NCI-H524 (cell line): ENCODE measurements around the gene NACC1.
"Not testable (repeated sequence)": the region's sequence is repeated elsewhere in the genome, so short reads cannot be mapped to it uniquely, and the experiment has no call there.

Experiments
- DNase-seq, 2 experiments: peaks; one replicate each; lab custom pipeline; 2025; lab: John Stamatoyannopoulos, UW

Gene NACC1

GRCh38 chr19:13164343-13165161, 46.5 kb downstream of the NACC1 start:
- peak; percentile 87 to 88 for DNase-seq

GRCh38 chr19:13165162-13165997, 47.3 kb downstream of the NACC1 start:
- DNase-seq, result no peak

- not testable (repeated sequence) for DNase-seq
Measured at GRCh38 chr19:13166151-13166550, 48.1 kb downstream of the NACC1 start.

- no peak for DNase-seq
Measured at GRCh38 chr19:13169769-13170168, 51.7 kb downstream of the NACC1 start.

- no peak for DNase-seq
Measured at GRCh38 chr19:13171146-13171545, 53.1 kb downstream of the NACC1 start.

- peak; percentile 48 to 69 for DNase-seq
Measured at GRCh38 chr19:13172346-13173138, 54.5 kb downstream of the NACC1 start.

- no peak for DNase-seq
Measured at GRCh38 chr19:13173139-13173737, 55.2 kb downstream of the NACC1 start.

- no peak for DNase-seq
Measured at GRCh38 chr19:13176345-13176744, 58.3 kb downstream of the NACC1 start.

- not testable (repeated sequence) for DNase-seq
Measured at GRCh38 chr19:13177584-13177983, 59.5 kb downstream of the NACC1 start.

- not testable (repeated sequence) for DNase-seq
Measured at GRCh38 chr19:13178291-13178690, 60.2 kb downstream of the NACC1 start.

GRCh38 chr19:13181747-13182388, 63.8 kb downstream of the NACC1 start:
- DNase-seq, result no peak

- not testable (repeated sequence) for DNase-seq
Measured at GRCh38 chr19:13184926-13185325, 66.9 kb downstream of the NACC1 start.

- not testable (repeated sequence) for DNase-seq
Measured at GRCh38 chr19:13185763-13186657, 67.9 kb downstream of the NACC1 start.

- not testable (repeated sequence) for DNase-seq
Measured at GRCh38 chr19:13186688-13187087, 68.6 kb downstream of the NACC1 start.

GRCh38 chr19:13187419-13187818, 69.4 kb downstream of the NACC1 start:
- DNase-seq, result no peak

GRCh38 chr19:13189600-13189999, 71.5 kb downstream of the NACC1 start:
- no peak for DNase-seq
